HCT116 (cell line): ENCODE data around the gene SYNJ2. TPM values are rescaled to one million over a fixed set of nuclear protein-coding genes. Genes with fewer than 3 reads are reported as not detected.

Experiments used
- ATAC-seq: fragments of 200-7000 bp; cut with Tn5 transposase; 2 replicates; pipeline ENCODE4 v1.9.1; 2020; ENCODE audit warnings: mild to moderate bottlenecking, moderate library complexity
- BruUV-seq: library from RNA; stranded (reverse); fragments of 400-500 nt; replicated peaks from 2 replicates; lab custom pipeline; 2021; lab: Mats Ljungman, UMichigan
- CTCF ChIA-PET: fragments of 300-600 bp; sonication (Branson Sonifier 250); formaldehyde crosslinking; loops from one replicate; lab custom pipeline; 2021; ENCODE audit warnings: antibody characterized with exemption; lab: Charles Lee
- POLR2A ChIA-PET: fragments of 300-600, 350-600 bp; sonication (Branson Sonifier 250); formaldehyde crosslinking; loops from one replicate; lab custom pipeline; 2021; ENCODE audit warnings: antibody characterized with exemption; lab: Charles Lee
- RAD21 ChIA-PET, 2 experiments: fragments of 300-600 bp; sonication (Branson Sonifier 250); formaldehyde crosslinking; loops; one replicate each; lab custom pipeline; 2023; ENCODE audit warnings: low total read pairs in 2 of 2; ENCODE audit not compliant: uncharacterized antibody in 2 of 2, unreplicated experiment in 2 of 2, low non-redundant PET in 1 of 2; lab: Charles Lee
- DNase-seq: peaks from one replicate; pipeline ENCODE4 v3.0.0-alpha.2; 2010; ENCODE audit warnings: low read depth, low spot score
- H2AFZ ChIP-seq: fragments of 200-600 bp; shearing (Covaris generic), sonication (generic); 2 replicates; pipeline ENCODE4 v1.6.1; 2017; ENCODE audit warnings: low read depth, mixed run types, mixed read lengths, antibody characterized with exemption, low read length; ENCODE audit not compliant: poor library complexity, severe bottlenecking
- H3K27ac ChIP-seq: 2 replicates; pipeline ENCODE4 v1.5.1; 2012; ENCODE audit warnings: low read depth, low read length
- H3K27me3 ChIP-seq: fragments of 200-600 bp; sonication (generic); 2 replicates; pipeline ENCODE4 v1.6.1; 2016; ENCODE audit warnings: mixed run types, low read length, mixed read lengths; ENCODE audit not compliant: insufficient read depth
- H3K36me3 ChIP-seq, 2 experiments: fragments of 200-500 bp in 1 of 2; fragments of 200-600 bp in 1 of 2; sonication (Bioruptor generic) in 1 of 2; sonication (generic) in 1 of 2; 2 replicates each; pipeline versions ENCODE4 v1.5.1 to v1.6.1; 2014 to 2016; ENCODE audit warnings: low read length in 2 of 2, inconsistent platforms in 1 of 2, mixed read lengths in 1 of 2, mixed run types in 1 of 2; ENCODE audit not compliant: insufficient read depth in 2 of 2, control insufficient read depth in 1 of 2
- H3K4me1 ChIP-seq, 2 experiments: fragments of 200-600 bp in 1 of 2; sonication (generic) in 1 of 2; 2 replicates each; pipeline versions ENCODE4 v1.5.1 to v1.6.1; 2012 to 2017; ENCODE audit warnings: low read length in 2 of 2, inconsistent platforms in 1 of 2, mild to moderate bottlenecking in 1 of 2, mixed read lengths in 1 of 2, mixed run types in 1 of 2, moderate library complexity in 1 of 2; ENCODE audit not compliant: insufficient read depth in 2 of 2, control insufficient read depth in 1 of 2
- H3K4me2 ChIP-seq: fragments of 200-600 bp; sonication (generic); 2 replicates; pipeline ENCODE4 v1.6.1; 2017; ENCODE audit warnings: mixed run types, low read length, mixed read lengths
- H3K4me3 ChIP-seq, 2 experiments: fragments of 200-600 bp in 1 of 2; sonication (generic) in 1 of 2; replicated peaks in 1 of 2; 2 replicates each; pipeline ENCODE4 v1.5.1; 2011 to 2016; ENCODE audit warnings: low read length in 2 of 2, control low read depth in 1 of 2, low read depth in 1 of 2, mild to moderate bottlenecking in 1 of 2, mixed read lengths in 1 of 2, mixed run types in 1 of 2
- H3K79me2 ChIP-seq: fragments of 200-600 bp; sonication (generic); 2 replicates; pipeline ENCODE4 v1.6.1; 2017; ENCODE audit warnings: mild to moderate bottlenecking, mixed run types, low read length, moderate library complexity, mixed read lengths; ENCODE audit not compliant: insufficient read depth
- H3K9ac ChIP-seq: fragments of 200-600 bp; sonication (generic); 2 replicates; pipeline ENCODE4 v1.6.1; 2016; ENCODE audit warnings: low read length, mixed read lengths
- H3K9me2 ChIP-seq: fragments of 200-600 bp; sonication (generic), shearing (Covaris generic); 2 replicates; pipeline ENCODE4 v1.6.1; 2017; ENCODE audit warnings: mixed run types, mild to moderate bottlenecking, moderate library complexity; ENCODE audit not compliant: insufficient read depth
- H3K9me3 ChIP-seq, 2 experiments: fragments of 200-500 bp in 1 of 2; fragments of 200-600 bp in 1 of 2; sonication (Bioruptor generic) in 1 of 2; sonication (generic) in 1 of 2; 2 replicates each; pipeline ENCODE4 v1.6.1; 2014 to 2017; ENCODE audit warnings: low read length in 2 of 2, mixed read lengths in 2 of 2, inconsistent platforms in 1 of 2, low read depth in 1 of 2, mild to moderate bottlenecking in 1 of 2, mixed run types in 1 of 2, moderate library complexity in 1 of 2; ENCODE audit not compliant: control insufficient read depth in 1 of 2, insufficient read depth in 1 of 2
- H4K20me1 ChIP-seq: fragments of 200-600 bp; sonication (generic), shearing (Covaris generic); 2 replicates; pipeline ENCODE4 v1.6.1; 2017; ENCODE audit warnings: mixed run types, mild to moderate bottlenecking, moderate library complexity; ENCODE audit not compliant: insufficient read depth
- ATF3 ChIP-seq: IDR thresholded peaks from 2 replicates; pipeline ENCODE4 v1.6.1; 2012
- CBX3 ChIP-seq: IDR thresholded peaks from 2 replicates; pipeline ENCODE4 v1.6.1; 2012; ENCODE audit warnings: low read depth
- CTCF ChIP-seq, 3 experiments: fragments of 200-600 bp in 1 of 3; sonication (generic) in 1 of 3; IDR thresholded peaks in 2 of 3; conservative IDR thresholded peaks in 1 of 3; 2 replicates each; pipeline ENCODE4 v1.5.1; 2012 to 2017; ENCODE audit warnings: low read depth in 2 of 3, low read length in 2 of 3, antibody characterized with exemption in 1 of 3, borderline replicate concordance in 1 of 3, control low read depth in 1 of 3, mild to moderate bottlenecking in 1 of 3, mixed read lengths in 1 of 3, mixed run types in 1 of 3, moderate library complexity in 1 of 3; ENCODE audit not compliant: insufficient read depth in 1 of 3
- EGR1 ChIP-seq: IDR thresholded peaks from 2 replicates; pipeline ENCODE4 v1.6.1; 2012; ENCODE audit warnings: low read depth
- ELF1 ChIP-seq: IDR thresholded peaks from 2 replicates; pipeline ENCODE4 v1.6.1; 2012; ENCODE audit warnings: low read depth, borderline replicate concordance
- EZH2phosphoT487 ChIP-seq: fragments of 200-600 bp; IDR thresholded peaks from 2 replicates; pipeline ENCODE4 v1.6.1; 2018; ENCODE audit warnings: antibody characterized with exemption, borderline replicate concordance
- JUND ChIP-seq: IDR thresholded peaks from 2 replicates; pipeline ENCODE4 v1.6.1; 2012
- POLR2A ChIP-seq: IDR thresholded peaks from 2 replicates; pipeline ENCODE4 v1.7.0; 2011; ENCODE audit warnings: borderline replicate concordance; ENCODE audit not compliant: insufficient read depth, insufficient read length; ENCODE audit errors: extremely low read depth
- POLR2AphosphoS5 ChIP-seq: IDR thresholded peaks from 2 replicates; pipeline ENCODE4 v1.6.1; 2011; ENCODE audit warnings: mild to moderate bottlenecking, low read depth, low read length, moderate library complexity
- intact Hi-C: fragments of 100-400 bp; cut with micrococcal nuclease; formaldehyde crosslinking; loops from 2 replicates; pipeline ENCODE4 v1.10.0; 2022
- total RNA-seq: library from RNA; stranded (reverse); gene quantifications from one replicate; pipeline ENCODE4 v1.2.1, GENCODE V29; 2021; ENCODE audit not compliant: unreplicated experiment

Gene SYNJ2
- total RNA-seq, 1 experiment from 2014 or later, result 23.9 TPM

GRCh38 chr6:157956171-157956730 is 25.4 kb upstream of the SYNJ2 start:
- no peaks in the 10 kb centered on the region for H3K79me2 ChIP-seq
- H3K9me2 ChIP-seq, result no peaks in the 10 kb centered on the region
- H2AFZ ChIP-seq, result no peak overlapping the region
- no peak overlapping the region for H3K4me2 ChIP-seq
- H3K9ac ChIP-seq, result no peak overlapping the region
- no TSS peak for BruUV-seq
- no peaks in the 10 kb centered on the region for H4K20me1 ChIP-seq
- ChIA-PET POLR2A (no interaction called here), CTCF (no interaction called here), RAD21 (no interaction called here)
- no peak for DNase-seq
- TF ChIP-seq ELF1 (no peak), POLR2AphosphoS5 (no peak), CBX3 (no peak), JUND (no peak), EZH2phosphoT487 (no peak), EGR1 (no peak), ATF3 (no peak), POLR2A (no peak), CTCF (IDR thresholded peaks at IDR 0.05 in 2 of 3, conservative IDR thresholded peaks at IDR 0.05 in 1 of 3; ENCODE audit: borderline replicate concordance in 1 of 3, insufficient read depth in 1 of 3, low read depth in 2 of 3, low read length in 2 of 3) (no peak)
- H3K36me3 ChIP-seq, result no peaks in the 10 kb centered on the region
- ATAC-seq, result no peak
- H3K27ac ChIP-seq, result no peak overlapping the region
- peaks cover 4 to 11% of the 10 kb centered on the region in 2 experiments; a peak in 3 of 4 replicates for H3K9me3 ChIP-seq
- no peaks in the 10 kb centered on the region for H3K27me3 ChIP-seq
- peaks cover 12 to 30% of the 10 kb centered on the region in 2 experiments; a peak in 3 of 4 replicates for H3K4me1 ChIP-seq
- intact Hi-C loops, result loop anchor here (10.0 kb wide), 1 partner anchor 291 kb away; no protein-coding TSS in a partner anchor
- H3K4me3 ChIP-seq, result no peak overlapping the region
